Prostate gland (tissue), 2 donors: ENCODE measurements around the gene PP2D1.

Experiments used
- CTCF ChIP-seq, 4 experiments: fragments of 200-600 bp in 2 of 4; fragments of 450-650 bp in 2 of 4; sonication (generic) in 2 of 4; IDR thresholded peaks; 1 replicate in 3 of 4; 2 replicates in 1 of 4; pipeline ENCODE4 v1.5.1; 2016 to 2019; ENCODE audit warnings: antibody characterized with exemption in 4 of 4, mild to moderate bottlenecking in 2 of 4, moderate library complexity in 2 of 4
- POLR2A ChIP-seq: fragments of 450-650 bp; IDR thresholded peaks from one replicate; pipeline ENCODE4 v1.6.1; 2016; ENCODE audit warnings: antibody characterized with exemption, mild to moderate bottlenecking
- POLR2AphosphoS5 ChIP-seq: sonication (generic); formaldehyde crosslinking; IDR thresholded peaks from one replicate; pipeline ENCODE4 v1.6.1; 2017; ENCODE audit warnings: antibody characterized with exemption

GRCh38 chr3:20043825-20044224 is 31.8 kb upstream of the PP2D1 start:
- TF ChIP-seq POLR2AphosphoS5 (no peak), CTCF (IDR thresholded peaks at IDR 0.05) (no peak), POLR2A (no peak)
